ENCODE data around the gene UBE3C.

UBE3C gene

GRCh38 chr7:157183832-157184231 is 45.1 kb downstream of the UBE3C start:
- no peak for DNase-seq

GRCh38 chr7:157188091-157188665 is 49.5 kb downstream of the UBE3C start:
- no peak for DNase-seq

- no peak for DNase-seq
These were observed 50.7 kb downstream of the UBE3C start for GRCh38 chr7:157189405-157189804.

- DNase-seq: no peak
These were observed 54.1 kb downstream of the UBE3C start for GRCh38 chr7:157192861-157193260.

- no peak for DNase-seq
These were observed 54.5 kb downstream of the UBE3C start for GRCh38 chr7:157193274-157193673.

- DNase-seq: no peak
These were observed 56.2 kb downstream of the UBE3C start for GRCh38 chr7:157194948-157195347.

- DNase-seq: no peak
These were observed 57.1 kb downstream of the UBE3C start for GRCh38 chr7:157195868-157196267.

- DNase-seq: no peak
These were observed 65.4 kb downstream of the UBE3C start for GRCh38 chr7:157204134-157204533.

- no peak for DNase-seq
These were observed 66.7 kb downstream of the UBE3C start for GRCh38 chr7:157205438-157205837.

- DNase-seq: no peak
These were observed 70.1 kb downstream of the UBE3C start for GRCh38 chr7:157208571-157209413.

GRCh38 chr7:157210682-157211081 is 72.0 kb downstream of the UBE3C start:
- no peak for DNase-seq

- no peak for DNase-seq
These were observed 73.0 kb downstream of the UBE3C start for GRCh38 chr7:157211690-157212089.

- no peak for DNase-seq
These were observed 80.4 kb downstream of the UBE3C start for GRCh38 chr7:157219154-157219553.

- no peak for DNase-seq
These were observed 82.3 kb downstream of the UBE3C start for GRCh38 chr7:157220916-157221569.

GRCh38 chr7:157222687-157223086 is 84.0 kb downstream of the UBE3C start:
- no peak for DNase-seq

- DNase-seq: no peak
These were observed 85.9 kb downstream of the UBE3C start for GRCh38 chr7:157224627-157225026.

- DNase-seq: no peak
These were observed 90.2 kb downstream of the UBE3C start for GRCh38 chr7:157228864-157229422.

- no peak for DNase-seq
These were observed 95.0 kb downstream of the UBE3C start for GRCh38 chr7:157233677-157234076.

GRCh38 chr7:157234271-157234670 is 95.5 kb downstream of the UBE3C start:
- no peak for DNase-seq

GRCh38 chr7:157235357-157236333 is 96.9 kb downstream of the UBE3C start:
- DNase-seq: no peak

- no peak for DNase-seq
These were observed 99.4 kb downstream of the UBE3C start for GRCh38 chr7:157238087-157238486.

GRCh38 chr7:157239571-157240270 is 101.0 kb downstream of the UBE3C start:
- DNase-seq: no peak

Data from SIG-M5 (cell line).